Measurements from ENCODE around the gene SOBP.
A peak's percentile ranks its signal among the peaks of the same experiment; 100 is the strongest.
"Not testable (repeated sequence)": the region's sequence is repeated elsewhere in the genome, so short reads cannot be mapped to it uniquely, and the experiment has no call there.

Gene SOBP

GRCh38 chr6:107550906-107551305 lies 61.0 kb downstream of the SOBP start:
- no peak for DNase-seq

DNA sequence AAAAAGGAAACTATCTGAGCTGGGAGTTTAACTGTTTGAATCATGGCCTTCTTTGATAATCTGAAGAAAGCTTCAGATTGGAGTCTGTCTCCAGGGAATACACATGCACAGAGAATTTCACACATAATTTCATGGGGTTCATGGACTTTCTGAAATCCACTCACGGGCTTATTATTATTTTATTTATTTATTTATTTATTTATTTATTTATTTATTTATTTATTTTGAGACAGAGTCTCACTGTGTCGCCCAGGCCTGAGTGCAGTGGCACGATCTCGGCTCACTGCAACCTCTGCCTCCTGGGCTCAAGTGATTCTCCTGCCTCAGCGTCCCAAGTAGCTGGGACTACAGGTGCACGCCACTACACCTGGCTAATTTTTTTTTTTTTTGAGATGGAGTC lies 63.2 kb downstream of the SOBP start:
- not testable (repeated sequence) for DNase-seq

- no peak for DNase-seq
Measured at GRCh38 chr6:107554326-107554725, 64.4 kb downstream of the SOBP start.

- DNase-seq: no peak
Measured at GRCh38 chr6:107554918-107555317, 65.0 kb downstream of the SOBP start.

- DNase-seq: no peak
Measured at GRCh38 chr6:107555449-107555848, 65.5 kb downstream of the SOBP start.

DNA sequence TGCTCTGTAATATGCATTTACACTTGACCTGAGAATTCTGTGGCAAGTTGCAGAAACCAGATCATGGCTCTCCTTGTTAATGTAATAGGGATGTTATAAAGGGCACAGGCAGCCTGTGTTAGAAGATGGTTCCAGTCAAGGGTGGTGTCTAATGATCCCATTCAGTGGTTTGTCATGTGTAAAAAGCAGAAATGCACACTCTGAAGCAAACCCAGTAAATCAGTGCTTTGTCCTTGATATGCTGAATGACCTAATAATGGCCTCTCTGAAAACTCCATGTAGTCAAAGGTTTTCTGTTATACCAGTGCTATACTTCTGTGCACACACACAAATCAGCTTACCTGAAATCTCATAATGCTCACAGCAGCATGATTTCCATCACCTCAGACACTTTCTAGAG lies 66.2 kb downstream of the SOBP start:
- DNase-seq: no peak

DNA sequence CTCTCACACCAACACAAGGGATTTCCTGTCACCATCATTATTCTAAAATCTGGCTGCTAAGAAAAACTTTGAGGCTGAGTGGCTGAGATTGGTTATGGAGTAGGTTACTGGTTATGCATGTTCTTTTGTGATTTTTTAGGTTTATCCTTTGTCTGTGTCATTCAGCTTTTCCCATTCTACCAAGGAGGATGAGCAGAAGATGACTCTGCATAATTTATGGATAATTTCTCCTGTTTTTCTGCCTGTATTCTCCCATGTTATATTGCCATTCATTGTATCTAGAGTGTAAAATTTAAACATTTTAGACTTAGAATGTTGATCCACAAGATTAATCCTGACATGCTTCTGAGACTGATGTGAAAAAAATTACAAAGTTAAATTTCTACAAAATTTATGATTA lies 67.8 kb downstream of the SOBP start:
- no peak for DNase-seq

DNA sequence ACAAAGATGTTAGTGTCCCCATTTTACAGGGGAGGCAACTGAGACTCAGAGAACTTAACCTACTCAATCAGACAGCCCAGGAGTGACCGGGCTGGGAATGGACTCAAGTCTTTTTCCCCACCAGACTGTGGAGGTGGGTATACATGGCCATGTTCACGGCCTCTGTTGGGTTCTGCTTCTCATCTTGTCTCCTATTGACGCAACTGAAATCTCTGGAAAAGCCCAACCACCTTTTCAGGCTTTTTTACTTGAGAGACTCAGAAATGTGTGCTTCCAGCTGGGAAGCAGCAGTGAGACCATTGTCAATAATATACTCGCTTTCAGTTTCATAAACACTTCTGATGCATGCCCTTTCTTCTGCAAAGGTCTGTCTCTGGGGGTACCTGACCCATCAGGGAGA lies 70.7 kb downstream of the SOBP start:
- DNase-seq: no peak

- no peak for DNase-seq
Measured at GRCh38 chr6:107561306-107561705, 71.4 kb downstream of the SOBP start.

DNA sequence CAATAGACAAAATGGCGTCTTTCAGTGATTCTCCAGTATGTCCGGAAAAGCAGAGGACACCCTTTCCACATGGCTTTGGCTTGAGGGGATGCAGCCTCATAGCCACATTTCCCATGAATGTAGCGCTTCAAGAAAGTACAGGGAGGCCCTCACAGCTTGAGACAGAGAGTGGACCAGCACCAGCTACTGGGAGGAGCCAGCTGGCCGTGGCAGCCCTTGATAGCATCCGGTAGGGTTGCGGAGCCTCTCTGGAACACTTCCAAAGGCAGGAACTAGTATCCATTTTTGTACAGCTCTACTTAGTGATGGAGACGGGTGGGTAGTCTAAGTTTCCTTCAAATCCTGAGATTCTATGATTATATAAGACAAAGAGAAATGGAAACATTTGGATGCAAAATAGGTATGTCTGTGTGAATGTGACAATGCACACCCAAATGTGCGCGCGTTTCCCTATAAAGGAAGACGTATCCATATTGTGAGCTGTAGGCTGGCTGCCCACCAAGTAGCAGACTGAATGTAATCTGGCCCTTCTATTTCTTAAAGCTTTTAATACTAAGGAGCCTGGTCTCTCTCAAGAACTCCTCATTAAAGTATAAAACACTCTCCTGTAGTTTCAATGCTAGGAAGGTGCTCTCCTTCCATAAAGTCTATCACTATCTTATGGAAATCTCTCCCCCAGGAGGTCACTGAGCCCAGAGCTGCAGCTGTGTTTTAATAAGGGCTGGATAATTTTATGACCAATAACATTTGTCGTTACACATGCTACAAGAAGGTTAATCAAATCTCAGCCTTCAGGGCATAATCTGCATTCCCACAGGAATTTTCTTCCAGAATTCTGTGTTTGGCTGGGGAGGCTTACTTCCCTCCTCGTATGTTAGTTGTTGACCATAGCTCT lies 74.0 kb downstream of the SOBP start:
- no peak for DNase-seq

DNA sequence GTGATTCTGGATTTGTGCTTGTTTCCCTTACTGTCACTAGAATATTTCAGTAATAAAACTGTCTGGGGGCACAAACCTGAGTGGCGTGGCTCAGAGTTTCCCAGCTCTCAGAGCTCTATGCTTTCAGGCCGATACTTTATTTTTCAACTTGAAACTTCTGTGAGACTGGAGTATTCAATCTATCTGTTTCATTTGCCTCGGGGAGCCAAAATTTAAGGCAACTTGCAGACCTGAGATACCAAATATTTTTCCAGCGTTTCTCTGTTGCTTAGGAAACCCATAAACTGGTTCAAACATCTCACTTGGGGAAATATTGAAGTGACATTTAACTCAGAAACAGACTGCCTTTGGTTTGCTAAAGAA lies 74.7 kb downstream of the SOBP start:
- DNase-seq: no peak

- DNase-seq: no peak
Measured at GRCh38 chr6:107565165-107565723, 75.3 kb downstream of the SOBP start.

GRCh38 chr6:107567643-107568042 lies 77.7 kb downstream of the SOBP start:
- no peak for DNase-seq

DNA sequence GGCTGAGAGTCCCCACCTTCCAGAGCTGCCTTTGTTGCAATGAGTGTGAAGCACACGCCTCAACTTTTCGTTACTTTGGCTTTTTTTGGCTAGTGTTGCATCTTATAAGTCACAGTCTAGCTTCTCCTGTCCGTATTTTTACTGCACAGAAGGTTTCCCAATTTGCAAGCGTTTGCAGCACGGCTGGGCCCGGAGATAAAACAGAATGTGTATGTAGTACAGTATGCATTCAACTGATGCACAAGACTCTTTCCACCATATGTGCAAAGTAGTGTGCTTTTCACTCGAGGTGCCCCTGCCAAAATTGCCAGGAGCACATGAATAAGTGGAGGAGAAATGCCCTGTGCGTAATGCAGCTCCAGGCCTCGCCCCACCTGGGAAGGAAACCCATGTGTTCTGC lies 79.6 kb downstream of the SOBP start:
- DNase-seq: no peak

- DNase-seq: no peak
Measured at GRCh38 chr6:107571354-107571753, 81.4 kb downstream of the SOBP start.

DNA sequence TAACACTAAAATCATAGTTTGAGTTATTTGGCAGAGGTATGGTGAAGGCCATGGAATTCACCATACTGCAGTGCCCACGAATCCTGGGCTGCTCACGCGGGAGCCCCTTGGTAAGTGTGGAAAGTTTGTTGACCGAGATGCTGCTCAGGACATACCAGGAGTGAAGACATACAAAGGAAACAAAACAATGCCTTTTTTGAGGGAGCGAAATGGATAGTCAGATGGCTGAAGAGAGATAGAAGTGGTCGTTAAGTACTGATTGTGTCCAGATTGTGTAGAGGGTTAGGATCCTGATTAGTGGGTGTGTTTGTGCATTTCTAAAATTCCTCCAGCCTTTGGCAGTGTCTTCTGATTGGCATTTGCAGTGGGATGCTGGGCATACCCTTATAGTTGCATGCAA lies 83.0 kb downstream of the SOBP start:
- DNase-seq: no peak

GRCh38 chr6:107574856-107575255 lies 84.9 kb downstream of the SOBP start:
- no peak for DNase-seq

DNA sequence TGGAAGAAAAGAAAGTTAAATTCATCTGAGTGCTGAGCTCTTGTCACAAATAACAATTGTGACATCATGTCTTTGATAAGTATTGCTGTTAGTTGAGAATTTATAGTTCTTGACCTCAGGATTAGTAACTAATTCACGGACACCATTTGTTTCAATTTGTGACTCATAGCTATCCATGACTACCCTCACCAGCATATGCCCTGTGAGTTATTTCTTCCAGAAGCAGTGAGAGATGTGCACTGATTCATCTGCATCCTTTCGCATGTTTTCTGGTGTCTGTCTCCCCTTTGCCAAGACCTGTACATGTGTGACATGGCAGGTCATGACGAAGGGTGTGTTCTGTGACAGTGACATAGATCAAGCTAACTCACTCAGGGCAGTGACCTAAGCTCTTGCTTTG lies 86.9 kb downstream of the SOBP start:
- peak in 1 of 5 experiments; percentile 1 for DNase-seq

GRCh38 chr6:107578642-107579341 lies 88.9 kb downstream of the SOBP start:
- DNase-seq: no peak

GRCh38 chr6:107579456-107580056 lies 89.6 kb downstream of the SOBP start:
- no peak for DNase-seq

DNA sequence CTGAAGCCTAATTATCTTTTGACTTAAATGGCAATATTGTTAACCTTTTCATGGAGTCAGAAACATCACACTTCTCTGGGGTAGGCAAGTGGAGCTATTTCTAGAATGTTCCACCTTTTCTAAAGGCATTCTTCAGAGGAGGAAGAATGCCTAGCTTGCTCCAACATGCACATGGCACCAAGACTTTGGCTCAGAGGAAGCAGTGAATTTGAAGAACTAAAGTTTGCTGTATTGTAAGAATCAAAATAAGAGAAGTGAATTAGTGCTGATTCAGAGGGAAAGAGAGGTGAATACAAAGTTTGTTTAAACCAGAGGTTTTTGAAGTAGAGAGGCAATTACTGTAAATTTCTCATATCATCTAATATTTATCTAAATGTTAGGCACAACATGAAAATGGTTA lies 92.2 kb downstream of the SOBP start:
- DNase-seq: no peak

DNA sequence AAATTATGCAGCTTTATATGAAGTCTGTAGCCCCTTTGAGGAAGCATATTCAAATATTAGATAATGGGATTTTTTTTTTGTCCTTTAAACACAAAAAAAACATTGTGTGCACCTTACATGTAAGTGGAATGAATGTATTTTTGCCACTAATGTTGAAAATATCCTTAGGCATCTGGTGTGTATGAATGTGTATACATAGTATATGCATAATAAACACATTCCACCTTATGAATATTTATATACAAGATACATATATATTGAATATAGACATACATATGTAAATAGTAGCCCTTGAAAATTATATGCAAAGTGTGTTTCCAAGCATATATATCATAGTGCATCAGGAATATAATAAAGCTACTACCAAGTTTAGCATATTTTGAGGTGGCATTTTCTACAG lies 94.8 kb downstream of the SOBP start:
- DNase-seq: no peak

GRCh38 chr6:107585815-107586435 lies 96.0 kb downstream of the SOBP start:
- DNase-seq: no peak
